ENCODE data around the gene CHAF1A.
A peak's percentile ranks its signal among the peaks of the same experiment; 100 is the strongest.

The CHAF1A gene

DNA sequence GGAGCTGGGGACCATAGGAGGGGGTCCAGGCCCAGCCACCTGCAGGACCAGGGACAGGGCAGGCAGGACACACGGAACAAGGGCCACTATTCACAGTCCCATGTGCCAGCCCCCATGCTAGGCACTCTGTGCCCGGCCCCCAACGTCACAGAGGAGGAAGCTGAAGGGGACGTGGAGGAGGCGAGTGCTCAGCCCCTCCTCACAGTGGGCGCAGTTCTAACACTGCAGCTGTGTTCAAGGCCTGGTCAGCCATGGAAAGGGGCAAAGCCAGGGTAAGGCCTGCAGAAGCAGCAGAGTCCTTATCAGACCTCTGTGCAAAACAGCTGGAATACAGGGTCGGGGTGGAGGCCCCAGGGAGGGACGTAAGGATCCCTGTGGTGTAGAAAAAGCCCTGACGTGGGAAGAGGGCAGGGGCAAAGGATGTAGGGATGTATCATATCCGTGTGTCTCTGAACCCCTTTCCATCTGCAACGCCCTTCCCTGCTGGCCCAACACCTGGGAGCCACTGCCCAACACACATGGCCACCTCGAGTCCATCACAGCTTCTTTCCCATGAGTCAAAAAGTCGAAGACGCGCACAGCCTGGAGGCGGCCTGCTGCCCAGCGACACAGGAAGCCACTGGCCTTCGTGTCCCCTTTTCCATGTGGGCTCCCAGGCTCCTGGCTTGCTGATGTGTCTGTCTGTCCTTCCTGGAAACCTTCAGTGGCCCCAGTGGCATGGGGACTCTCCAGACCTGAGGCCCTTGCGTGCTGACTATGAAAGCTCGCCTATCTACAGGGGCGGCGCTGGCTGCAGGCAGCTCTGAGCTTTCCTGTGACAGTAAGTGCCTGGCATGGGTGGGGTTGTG lies 30.1 kb upstream of the CHAF1A start:
- Mint-ChIP-seq H3K27ac (peak overlapping the region; percentile 96), H3K4me1 (peaks cover 93% of the 10 kb centered on the region), H3K27me3 (no peaks in the 10 kb centered on the region), H3K9me3 (no peaks in the 10 kb centered on the region), H3K4me3 (peak overlapping the region; percentile 29), H3K36me3 (peaks cover 6% of the 10 kb centered on the region)
- ATAC-seq = no peak

- no peak for ATAC-seq
- Mint-ChIP-seq H3K4me3 (no peak overlapping the region), H3K27ac (peak overlapping the region; percentile 96), H3K4me1 (peaks cover 93% of the 10 kb centered on the region), H3K36me3 (peaks cover 9% of the 10 kb centered on the region), H3K27me3 (no peaks in the 10 kb centered on the region), H3K9me3 (no peaks in the 10 kb centered on the region)
These were observed 29.4 kb upstream of the CHAF1A start for GRCh38 chr19:4373013-4373367.

DNA sequence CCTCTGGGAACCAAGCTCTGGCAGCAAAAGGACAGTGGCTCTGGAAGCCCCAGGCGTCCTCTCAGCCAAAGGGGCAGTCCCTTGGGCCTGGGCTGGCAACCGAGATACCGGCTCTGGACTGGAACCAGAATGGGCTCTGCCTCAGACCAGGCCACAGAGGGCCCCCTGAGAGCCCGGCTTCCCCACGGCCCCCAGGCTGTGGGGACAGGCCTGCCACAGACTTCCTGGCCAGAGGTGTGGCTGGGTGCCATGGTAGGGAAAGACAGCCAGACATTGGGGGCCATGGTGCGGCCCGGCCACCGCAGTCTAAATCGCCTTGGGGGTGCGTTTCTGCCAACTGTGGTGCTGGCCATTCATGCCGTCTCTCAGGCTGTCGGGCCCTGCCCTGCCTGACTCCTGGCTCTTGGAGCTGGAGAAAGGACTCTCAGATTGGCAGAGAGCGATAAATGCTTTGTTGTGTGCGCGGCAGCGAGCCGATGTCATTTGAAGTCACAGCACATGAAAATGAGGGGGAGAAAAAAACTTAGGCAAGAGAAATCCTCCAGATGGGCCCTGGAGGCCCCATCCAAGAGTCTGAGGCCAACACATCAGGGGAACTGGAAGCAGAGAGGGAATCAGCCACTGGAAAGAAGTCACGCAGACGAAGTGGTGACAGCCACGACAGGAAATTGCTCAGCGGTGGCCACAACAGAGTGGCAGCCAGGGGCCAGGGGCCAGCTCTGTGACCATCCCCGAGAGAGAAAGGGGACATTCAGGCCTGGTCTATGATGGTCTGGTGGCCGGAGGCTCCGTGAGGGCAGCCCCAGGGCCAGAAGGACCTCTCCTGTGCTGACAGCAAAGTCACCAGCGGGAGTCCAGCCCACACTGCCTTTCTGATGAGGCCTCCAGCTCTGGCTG lies 28.6 kb upstream of the CHAF1A start:
- no peak for ATAC-seq
- Mint-ChIP-seq H3K27ac (peak overlapping the region; percentile 96), H3K27me3 (no peaks in the 10 kb centered on the region), H3K4me3 (peak overlapping the region; percentile 37), H3K9me3 (no peaks in the 10 kb centered on the region), H3K4me1 (peaks cover 93% of the 10 kb centered on the region), H3K36me3 (peaks cover 10% of the 10 kb centered on the region)

GRCh38 chr19:4374498-4375163 lies 27.8 kb upstream of the CHAF1A start:
- ATAC-seq = no peak
- H3K9me3 Mint-ChIP-seq = no peaks in the 10 kb centered on the region
- H3K4me1 Mint-ChIP-seq = peaks cover 93% of the 10 kb centered on the region
- H3K4me3 Mint-ChIP-seq = peak overlapping the region; percentile 65
- no peaks in the 10 kb centered on the region for H3K27me3 Mint-ChIP-seq
- H3K36me3 Mint-ChIP-seq = peaks cover 10% of the 10 kb centered on the region
- H3K27ac Mint-ChIP-seq = peak overlapping the region; percentile 96

DNA sequence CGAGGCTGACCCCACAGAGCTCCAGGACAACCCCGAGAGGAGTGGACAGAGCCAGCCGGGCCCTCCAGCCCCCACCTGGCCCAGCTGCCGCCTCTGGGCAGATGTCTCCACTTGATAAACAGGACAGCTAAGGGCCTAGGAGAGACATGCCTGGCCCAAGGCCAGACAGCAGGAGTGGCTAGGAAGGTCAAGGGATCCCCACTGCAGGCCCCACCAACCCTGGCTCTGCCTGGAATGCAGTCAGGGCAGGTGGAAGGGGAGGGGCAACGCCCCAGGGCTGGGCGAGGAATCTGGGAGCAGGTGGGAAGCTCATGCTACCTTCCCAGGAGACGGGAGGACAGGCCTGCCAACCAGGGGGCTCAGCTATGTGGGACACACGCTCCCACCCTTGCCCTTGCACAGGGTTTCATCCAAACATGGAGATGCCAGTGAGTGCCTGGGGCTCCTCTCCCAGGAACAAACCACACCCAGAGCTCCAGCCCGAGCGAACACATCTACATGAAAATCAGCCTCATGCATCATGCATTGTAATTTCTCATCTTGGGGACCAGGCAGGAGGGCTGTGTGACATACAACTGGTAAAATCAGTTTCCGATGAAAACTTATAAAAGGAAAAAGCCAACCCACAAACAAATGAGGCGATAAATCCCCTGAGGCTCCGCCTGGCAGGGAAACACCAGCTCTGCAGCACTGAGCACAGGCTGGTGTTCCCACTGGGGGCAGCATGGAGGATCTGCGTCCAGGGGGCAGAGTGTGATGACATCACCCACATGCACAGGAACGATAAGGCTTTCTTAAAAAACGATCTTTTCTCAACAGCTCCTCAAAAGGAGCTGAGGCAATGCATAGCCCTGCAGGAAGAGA lies 27.0 kb upstream of the CHAF1A start:
- peak overlapping the region; percentile 65 for H3K4me3 Mint-ChIP-seq

GRCh38 chr19:4376028-4376670 lies 26.3 kb upstream of the CHAF1A start:
- peaks cover 6% of the 10 kb centered on the region for H3K36me3 Mint-ChIP-seq
- peak overlapping the region; percentile 96 for H3K27ac Mint-ChIP-seq
- H3K9me3 Mint-ChIP-seq = no peaks in the 10 kb centered on the region
- peak overlapping the region; percentile 65 for H3K4me3 Mint-ChIP-seq
- peak; percentile 25 for ATAC-seq
- peaks cover 93% of the 10 kb centered on the region for H3K4me1 Mint-ChIP-seq
- no peaks in the 10 kb centered on the region for H3K27me3 Mint-ChIP-seq

More for the DNA sequence above, 27.0 kb upstream of the CHAF1A start:
- H3K9me3 Mint-ChIP-seq = no peaks in the 10 kb centered on the region
- H3K4me1 Mint-ChIP-seq = peaks cover 93% of the 10 kb centered on the region
- ATAC-seq = peak; percentile 84
- peaks cover 10% of the 10 kb centered on the region for H3K36me3 Mint-ChIP-seq
- no peaks in the 10 kb centered on the region for H3K27me3 Mint-ChIP-seq
- peak overlapping the region; percentile 96 for H3K27ac Mint-ChIP-seq

DNA sequence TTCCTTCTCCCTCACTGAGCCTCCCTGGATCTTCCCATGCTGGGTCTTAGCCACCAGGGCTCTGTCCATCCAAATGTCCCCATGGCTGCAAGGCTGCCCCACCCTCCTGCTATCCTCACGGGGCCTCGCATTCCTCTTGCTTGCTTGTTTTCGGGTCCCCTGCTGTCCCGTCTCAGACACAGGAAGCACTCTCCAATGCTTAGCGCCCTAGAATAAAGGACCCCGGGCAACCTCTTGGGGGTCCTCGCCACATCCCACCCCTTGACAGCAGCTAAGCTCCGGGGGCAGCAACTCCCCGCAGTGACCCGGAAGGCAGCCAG lies 25.8 kb upstream of the CHAF1A start:
- no peaks in the 10 kb centered on the region for H3K27me3 Mint-ChIP-seq
- ATAC-seq = no peak
- H3K36me3 Mint-ChIP-seq = peaks cover 4% of the 10 kb centered on the region
- no peaks in the 10 kb centered on the region for H3K9me3 Mint-ChIP-seq
- peaks cover 94% of the 10 kb centered on the region for H3K4me1 Mint-ChIP-seq
- peak overlapping the region; percentile 96 for H3K27ac Mint-ChIP-seq
- H3K4me3 Mint-ChIP-seq = peak overlapping the region; percentile 65

GRCh38 chr19:4376991-4377781 lies 25.3 kb upstream of the CHAF1A start:
- H3K27me3 Mint-ChIP-seq = no peaks in the 10 kb centered on the region
- peaks cover 4% of the 10 kb centered on the region for H3K36me3 Mint-ChIP-seq
- no peak for ATAC-seq
- H3K27ac Mint-ChIP-seq = peak overlapping the region; percentile 96
- H3K9me3 Mint-ChIP-seq = no peaks in the 10 kb centered on the region
- H3K4me1 Mint-ChIP-seq = peaks cover 94% of the 10 kb centered on the region
- peak overlapping the region; percentile 65 for H3K4me3 Mint-ChIP-seq

- peak overlapping the region; percentile 88 for H3K27ac Mint-ChIP-seq
- peaks cover 86% of the 10 kb centered on the region for H3K4me1 Mint-ChIP-seq
- no peak for ATAC-seq
- H3K36me3 Mint-ChIP-seq = peaks cover 4% of the 10 kb centered on the region
- peak overlapping the region; percentile 74 for H3K4me3 Mint-ChIP-seq
- H3K27me3 Mint-ChIP-seq = no peaks in the 10 kb centered on the region
- H3K9me3 Mint-ChIP-seq = no peaks in the 10 kb centered on the region
These were observed 23.6 kb upstream of the CHAF1A start for GRCh38 chr19:4378886-4379285.

GRCh38 chr19:4379383-4380253 lies 22.8 kb upstream of the CHAF1A start:
- Mint-ChIP-seq H3K27me3 (no peaks in the 10 kb centered on the region), H3K27ac (peak overlapping the region; percentile 88), H3K36me3 (peaks cover 4% of the 10 kb centered on the region), H3K9me3 (no peaks in the 10 kb centered on the region), H3K4me3 (peak overlapping the region; percentile 74), H3K4me1 (peaks cover 82% of the 10 kb centered on the region)
- peak; percentile 77 for ATAC-seq

DNA sequence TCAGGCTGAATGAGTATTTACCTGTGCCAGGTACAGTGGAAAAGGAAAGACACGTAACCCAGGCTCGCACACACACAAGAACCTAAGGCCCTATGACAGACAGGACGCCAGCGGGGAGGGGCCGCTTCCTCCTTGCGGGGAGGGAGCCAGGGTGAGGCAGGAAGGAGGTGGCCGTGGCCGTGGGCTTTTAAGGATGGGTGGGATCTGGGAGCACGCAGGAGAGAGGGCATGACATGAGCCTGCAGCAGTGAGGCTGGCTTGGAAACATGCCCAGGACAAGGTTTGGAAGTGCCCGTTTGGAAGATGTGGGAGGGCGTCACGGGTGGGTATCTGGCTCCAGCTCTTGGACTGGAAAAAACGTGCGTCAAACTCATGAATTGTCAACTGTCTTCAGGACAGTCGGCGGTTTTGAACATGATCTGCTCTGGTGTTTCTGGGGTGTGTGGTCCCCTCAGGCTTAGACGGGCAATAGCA lies 22.1 kb upstream of the CHAF1A start:
- peak overlapping the region; percentile 88 for H3K27ac Mint-ChIP-seq
- peaks cover 76% of the 10 kb centered on the region for H3K4me1 Mint-ChIP-seq
- H3K27me3 Mint-ChIP-seq = no peaks in the 10 kb centered on the region
- peaks cover 4% of the 10 kb centered on the region for H3K36me3 Mint-ChIP-seq
- H3K9me3 Mint-ChIP-seq = no peaks in the 10 kb centered on the region
- ATAC-seq = peak; percentile 60
- H3K4me3 Mint-ChIP-seq = peak overlapping the region; percentile 74

DNA sequence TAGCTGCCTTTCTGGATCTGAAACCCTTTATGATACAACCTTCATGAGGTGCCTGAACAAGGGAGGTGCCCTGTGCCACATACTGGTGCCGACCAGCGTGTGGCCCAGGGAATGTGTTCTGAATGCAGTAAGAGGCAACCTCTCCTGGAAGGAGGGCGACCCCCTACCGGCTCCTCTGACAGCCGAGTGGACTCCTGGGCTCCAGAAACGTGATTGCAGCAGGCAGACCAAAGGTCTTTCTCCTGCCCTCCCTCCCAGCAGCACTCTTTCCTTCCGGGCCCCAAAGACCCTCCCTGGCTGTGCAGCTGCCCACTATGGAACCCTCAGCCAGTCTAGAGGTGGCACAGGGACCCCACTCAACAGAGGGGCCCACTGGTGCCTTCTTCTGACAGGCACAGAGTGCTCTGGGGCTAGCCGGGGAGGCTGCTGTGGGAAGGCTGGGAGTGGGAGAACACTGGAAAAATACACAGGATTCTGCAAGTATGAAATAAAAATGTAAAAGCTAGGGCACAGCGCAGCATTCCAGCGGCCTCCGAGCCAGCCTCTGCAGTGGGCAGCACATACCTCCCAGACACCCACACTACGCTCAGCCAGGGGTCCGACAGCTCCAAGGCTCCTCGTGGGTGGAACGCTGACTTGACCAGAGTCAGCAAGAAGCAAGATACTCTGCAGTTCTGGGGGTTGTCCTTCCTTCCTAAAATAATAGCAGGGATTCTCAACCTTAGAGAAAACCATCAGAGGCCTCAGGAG lies 17.0 kb upstream of the CHAF1A start:
- H3K27me3 Mint-ChIP-seq = no peaks in the 10 kb centered on the region
- H3K27ac Mint-ChIP-seq = no peak overlapping the region
- H3K4me1 Mint-ChIP-seq = peaks cover 51% of the 10 kb centered on the region
- H3K4me3 Mint-ChIP-seq = no peak overlapping the region
- H3K9me3 Mint-ChIP-seq = no peaks in the 10 kb centered on the region
- no peak for ATAC-seq
- peaks cover 18% of the 10 kb centered on the region for H3K36me3 Mint-ChIP-seq

Data from stimulated activated memory B cell treated with anti-CD40 and anti-IgM and Interleukin-4, amounts not matched to agents 10 μg/mL and 1 μg/mL and 100 μg/mL, for 72 hours (primary cell).